RWPE1 (cell line): ENCODE data around the gene HSPBAP1.
"Not testable (repeated sequence)": the region's sequence is repeated elsewhere in the genome, so short reads cannot be mapped to it uniquely, and the experiment has no call there.

Source experiments
- CTCF ChIA-PET: fragments of 350-600 bp; sonication (Branson Sonifier 250); formaldehyde crosslinking; extraction: SDS; loops from one replicate; lab custom pipeline; 2021; lab: Yijun Ruan, JAX
- POLR2A ChIA-PET: fragments of 400-600 bp; formaldehyde crosslinking; extraction: SDS; loops from one replicate; lab custom pipeline; 2020; ENCODE audit warnings: antibody characterized with exemption; ENCODE audit not compliant: low non-redundant PET; lab: Yijun Ruan, JAX
- DNase-seq: peaks from one replicate; pipeline ENCODE4 v3.0.0; 2012; ENCODE audit warnings: low spot score
- H3K27ac ChIP-seq: fragments of 450-650 bp; 2 replicates; pipeline ENCODE4 v1.5.1; 2017
- TF ChIP-seq, protein P1 (sequence below): fragments of 450-650 bp; conservative IDR thresholded peaks from 2 replicates; pipeline ENCODE4 v1.5.1; 2017; ENCODE audit warnings: low read depth, mild to moderate bottlenecking

HSPBAP1 gene

DNA sequence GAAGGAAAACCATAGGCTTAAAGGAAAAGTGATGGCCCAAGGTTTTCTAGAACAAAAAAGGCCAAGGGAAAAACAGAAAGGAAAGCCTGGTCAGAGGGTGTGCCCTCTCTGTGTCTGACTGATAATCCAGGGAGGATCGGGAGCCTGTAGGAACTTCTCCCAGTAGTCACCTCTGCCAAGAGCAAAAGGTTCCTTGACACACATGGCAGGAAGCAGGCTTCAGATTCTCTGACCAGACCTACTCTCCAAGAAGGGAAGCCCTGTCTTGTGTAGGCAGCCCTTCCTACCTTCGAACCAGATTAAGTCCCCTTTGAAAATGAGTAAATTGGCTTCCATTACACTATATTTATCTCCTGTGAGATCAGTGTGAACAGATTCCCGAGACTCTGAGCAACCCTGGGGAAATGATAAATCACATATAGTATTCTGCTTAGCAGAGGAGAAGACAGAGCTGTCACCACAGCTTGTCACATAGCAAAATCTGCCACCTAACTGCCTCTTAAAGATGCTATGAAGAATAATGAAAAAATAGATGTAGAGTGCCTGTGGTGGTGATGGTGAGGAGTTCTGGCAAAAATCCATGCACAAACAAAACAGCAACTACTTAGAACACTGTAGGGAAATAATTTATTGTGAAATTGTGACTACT, 74.2 kb downstream of the HSPBAP1 start:
- TF ChIP-seq, protein P1, sequence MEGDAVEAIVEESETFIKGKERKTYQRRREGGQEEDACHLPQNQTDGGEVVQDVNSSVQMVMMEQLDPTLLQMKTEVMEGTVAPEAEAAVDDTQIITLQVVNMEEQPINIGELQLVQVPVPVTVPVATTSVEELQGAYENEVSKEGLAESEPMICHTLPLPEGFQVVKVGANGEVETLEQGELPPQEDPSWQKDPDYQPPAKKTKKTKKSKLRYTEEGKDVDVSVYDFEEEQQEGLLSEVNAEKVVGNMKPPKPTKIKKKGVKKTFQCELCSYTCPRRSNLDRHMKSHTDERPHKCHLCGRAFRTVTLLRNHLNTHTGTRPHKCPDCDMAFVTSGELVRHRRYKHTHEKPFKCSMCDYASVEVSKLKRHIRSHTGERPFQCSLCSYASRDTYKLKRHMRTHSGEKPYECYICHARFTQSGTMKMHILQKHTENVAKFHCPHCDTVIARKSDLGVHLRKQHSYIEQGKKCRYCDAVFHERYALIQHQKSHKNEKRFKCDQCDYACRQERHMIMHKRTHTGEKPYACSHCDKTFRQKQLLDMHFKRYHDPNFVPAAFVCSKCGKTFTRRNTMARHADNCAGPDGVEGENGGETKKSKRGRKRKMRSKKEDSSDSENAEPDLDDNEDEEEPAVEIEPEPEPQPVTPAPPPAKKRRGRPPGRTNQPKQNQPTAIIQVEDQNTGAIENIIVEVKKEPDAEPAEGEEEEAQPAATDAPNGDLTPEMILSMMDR, result no peak
- POLR2A ChIA-PET, result no interaction called here
- DNase-seq, result no peak
- CTCF ChIA-PET, result no interaction called here
- H3K27ac ChIP-seq, result no peak overlapping the region

DNA sequence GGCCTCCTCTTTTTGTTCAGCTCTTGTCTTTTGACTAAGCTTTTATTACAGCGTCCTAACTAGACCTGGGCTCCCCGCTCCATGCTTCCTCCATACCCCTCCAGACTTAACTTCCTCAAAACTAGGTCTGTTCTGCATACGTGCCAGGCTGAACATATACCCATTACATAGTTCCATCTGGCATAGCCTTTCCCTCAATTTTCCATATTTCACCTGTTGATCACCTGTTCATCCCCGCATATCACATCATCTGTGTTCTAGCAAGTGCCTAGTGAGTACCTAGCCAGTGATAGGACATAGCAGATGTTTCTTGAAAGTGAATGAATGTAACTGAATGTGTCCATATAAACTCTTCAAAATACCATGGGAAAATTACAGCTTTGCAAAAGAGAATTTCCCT, 77.0 kb downstream of the HSPBAP1 start:
- ChIA-PET POLR2A (no interaction called here), CTCF (interaction anchor here (0.6 kb wide), 1 partner anchor 29 kb away, joined by 3 read pairs; no protein-coding TSS in a partner anchor)
- TF ChIP-seq, protein P1, result no peak
- no peak overlapping the region for H3K27ac ChIP-seq
- no peak for DNase-seq

DNA sequence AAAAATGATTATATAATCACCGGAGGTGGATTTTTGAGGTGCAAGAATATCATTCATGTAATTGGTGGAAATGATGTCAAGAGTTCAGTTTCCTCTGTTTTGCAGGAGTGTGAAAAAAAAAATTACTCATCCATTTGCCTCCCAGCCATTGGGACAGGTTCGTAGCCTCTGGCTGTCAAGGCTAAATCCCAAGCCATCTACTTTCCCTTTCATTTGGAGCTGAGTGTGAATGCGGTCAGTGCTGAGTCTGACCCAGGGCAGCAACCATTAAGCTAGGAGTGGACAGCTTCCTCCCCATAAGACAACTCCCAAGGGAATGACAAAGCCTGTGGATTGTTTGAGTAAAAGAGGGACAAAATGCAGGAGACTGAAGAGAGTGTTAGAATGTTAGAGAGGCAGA, 79.4 kb downstream of the HSPBAP1 start:
- POLR2A ChIA-PET, result no interaction called here
- no peak overlapping the region for H3K27ac ChIP-seq
- DNase-seq, result no peak
- CTCF ChIA-PET, result interaction anchor here (0.6 to 0.8 kb wide), 2 partner anchors 305 to 312 kb away, joined by 3 read pairs; no protein-coding TSS in a partner anchor
- TF ChIP-seq, protein P1, result no peak

DNA sequence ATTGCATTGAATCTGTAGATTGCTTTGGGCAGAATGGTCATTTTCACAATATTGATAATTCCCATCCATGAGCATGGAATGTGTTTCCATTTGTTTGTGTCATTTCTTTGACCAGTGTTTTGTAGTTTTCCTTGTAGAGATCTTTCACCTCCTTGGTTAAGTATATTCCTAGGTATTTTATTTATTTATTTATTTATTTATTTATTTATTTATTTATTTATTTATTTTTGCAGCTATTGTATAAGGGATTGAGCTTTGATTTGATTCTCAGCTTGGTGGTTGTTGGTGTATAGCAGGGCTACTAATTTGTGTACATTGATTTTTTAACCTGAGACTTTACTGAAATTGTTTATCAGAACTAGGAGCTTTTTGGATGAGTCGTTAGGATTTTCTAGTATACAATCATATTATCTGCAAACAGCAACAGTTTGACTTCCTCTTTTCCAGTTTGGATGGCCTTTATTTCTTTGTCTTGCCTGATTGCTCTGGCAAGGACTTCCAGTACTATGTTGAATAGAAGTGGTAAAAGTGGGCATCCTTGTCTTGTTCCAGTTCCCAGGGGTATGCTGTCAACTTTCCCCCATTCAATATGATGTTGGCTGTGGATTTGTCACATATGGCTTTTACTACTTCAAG, 82.9 kb downstream of the HSPBAP1 start:
- POLR2A ChIA-PET, H3K27ac ChIP-seq, DNase-seq, CTCF ChIA-PET: not testable (repeated sequence)

DNA sequence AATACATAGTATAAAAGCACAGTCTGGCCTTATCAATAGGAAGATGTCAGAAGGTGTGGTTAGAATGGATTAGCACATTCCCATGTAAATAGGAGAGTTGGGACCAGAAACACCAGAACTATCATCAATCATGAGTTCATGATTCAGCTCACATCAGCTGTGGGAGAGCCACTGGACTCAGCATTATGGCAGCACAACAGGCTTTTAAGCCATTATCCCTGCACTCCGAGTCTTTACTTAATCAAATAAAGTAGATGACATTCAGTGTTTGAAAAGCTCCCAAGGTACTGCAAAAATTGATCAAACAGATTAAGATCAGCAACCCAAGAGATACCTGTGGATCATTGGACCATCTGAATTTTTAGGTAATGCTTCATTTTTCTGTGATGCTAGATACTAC, 88.3 kb downstream of the HSPBAP1 start:
- no peak overlapping the region for H3K27ac ChIP-seq
- DNase-seq, result no peak
- POLR2A ChIA-PET, result no interaction called here
- CTCF ChIA-PET, result no interaction called here
- TF ChIP-seq, protein P1, result no peak

DNA sequence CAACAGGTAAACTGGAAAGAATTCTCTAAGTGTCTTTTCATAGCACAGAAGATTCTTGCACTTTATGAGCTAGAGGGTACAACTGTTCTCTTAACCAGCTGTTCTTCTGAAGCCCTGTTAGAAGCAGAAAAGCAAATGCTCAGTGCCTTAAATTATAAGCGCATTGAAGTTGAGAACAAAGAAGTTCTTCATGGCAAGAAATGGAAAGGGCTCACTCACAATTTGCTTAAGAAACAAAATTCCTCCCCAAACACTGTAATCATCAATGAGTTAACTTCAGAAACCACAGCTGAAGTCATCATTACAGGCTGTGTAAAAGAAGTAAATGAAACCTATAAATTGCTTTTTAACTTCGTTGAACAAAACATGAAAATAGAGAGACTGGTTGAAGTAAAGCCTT, 93.4 kb downstream of the HSPBAP1 start:
- H3K27ac ChIP-seq, result no peak overlapping the region
- CTCF ChIA-PET, result no interaction called here
- no peak for DNase-seq
- TF ChIP-seq, protein P1, result no peak
- POLR2A ChIA-PET, result no interaction called here
